ENCODE measurements around the gene SMC3. TPM values are rescaled to one million over a fixed set of nuclear protein-coding genes. Genes with fewer than 3 reads are reported as not detected.
"Not testable (repeated sequence)": the region's sequence is repeated elsewhere in the genome, so short reads cannot be mapped to it uniquely, and the experiment has no call there.

Gene SMC3
- polyA plus RNA-seq (ENCODE audit: insufficient read length): 109 TPM
- long read RNA-seq, donor 1, partial matches to known transcripts: 48 of 48 reads
- long read RNA-seq, donor 1, other reads (novel, unspliced or antisense): 0 of 48 reads
- long read RNA-seq, donor 2, partial matches to known transcripts: 46 of 46 reads
- long read RNA-seq, donor 2, other reads (novel, unspliced or antisense): 0 of 46 reads
- long read RNA-seq, donor 3, partial matches to known transcripts: 19 of 19 reads
- long read RNA-seq, donor 3, other reads (novel, unspliced or antisense): 0 of 19 reads
- long read RNA-seq, donor 4: 0 reads
- long read RNA-seq, donor 5, full-length matches to known transcripts: 3 of 30 reads
- long read RNA-seq, donor 5, partial matches to known transcripts: 27 of 30 reads
- long read RNA-seq, donor 5, other reads (novel, unspliced or antisense): 0 of 30 reads
- long read RNA-seq, donor 6, partial matches to known transcripts: 26 of 26 reads
- long read RNA-seq, donor 6, other reads (novel, unspliced or antisense): 0 of 26 reads
- long read RNA-seq, donor 7, partial matches to known transcripts: 49 of 49 reads
- long read RNA-seq, donor 7, other reads (novel, unspliced or antisense): 0 of 49 reads
- long read RNA-seq, donor 8, partial matches to known transcripts: 14 of 14 reads
- long read RNA-seq, donor 8, other reads (novel, unspliced or antisense): 0 of 14 reads

GRCh38 chr10:110567201-110568054, at the start of gene SMC3:
TSS of gene SMC3 (plus strand) at chr10:110567695. CDS start at chr10:110567817, 122 bp downstream.
- peak; percentile 95 for DNase-seq

- DNase-seq: no peak
These were observed 45.0 kb upstream of the SMC3 start for GRCh38 chr10:110522365-110522988.

GRCh38 chr10:110523736-110524135, 43.8 kb upstream of the SMC3 start:
- DNase-seq: no peak

- DNase-seq: no peak
These were observed 43.2 kb upstream of the SMC3 start for GRCh38 chr10:110524179-110524858.

- no peak for DNase-seq
These were observed 42.6 kb upstream of the SMC3 start for GRCh38 chr10:110524859-110525232.

- no peak for DNase-seq
These were observed 41.9 kb upstream of the SMC3 start for GRCh38 chr10:110525349-110526260.

- DNase-seq: no peak
These were observed 39.7 kb upstream of the SMC3 start for GRCh38 chr10:110527731-110528171.

- DNase-seq: no peak
These were observed 39.1 kb upstream of the SMC3 start for GRCh38 chr10:110528224-110528996.

GRCh38 chr10:110528997-110529524, 38.4 kb upstream of the SMC3 start:
- DNase-seq: not testable (repeated sequence)

GRCh38 chr10:110529596-110530011, 37.9 kb upstream of the SMC3 start:
- DNase-seq: no peak

GRCh38 chr10:110530131-110530831, 37.2 kb upstream of the SMC3 start:
- DNase-seq: peak; percentile 22

GRCh38 chr10:110531687-110532086, 35.8 kb upstream of the SMC3 start:
- DNase-seq: no peak

GRCh38 chr10:110532628-110533027, 34.9 kb upstream of the SMC3 start:
- not testable (repeated sequence) for DNase-seq

- DNase-seq: no peak
These were observed 34.3 kb upstream of the SMC3 start for GRCh38 chr10:110533149-110533548.

- DNase-seq: no peak
These were observed 32.9 kb upstream of the SMC3 start for GRCh38 chr10:110534571-110534970.

- no peak for DNase-seq
These were observed 31.3 kb upstream of the SMC3 start for GRCh38 chr10:110535958-110536891.

- no peak for DNase-seq
These were observed 28.4 kb upstream of the SMC3 start for GRCh38 chr10:110539091-110539490.

Measured in left kidney (tissue), 8 donors.